Measurements from ENCODE around the gene BORCS5.

DNA sequence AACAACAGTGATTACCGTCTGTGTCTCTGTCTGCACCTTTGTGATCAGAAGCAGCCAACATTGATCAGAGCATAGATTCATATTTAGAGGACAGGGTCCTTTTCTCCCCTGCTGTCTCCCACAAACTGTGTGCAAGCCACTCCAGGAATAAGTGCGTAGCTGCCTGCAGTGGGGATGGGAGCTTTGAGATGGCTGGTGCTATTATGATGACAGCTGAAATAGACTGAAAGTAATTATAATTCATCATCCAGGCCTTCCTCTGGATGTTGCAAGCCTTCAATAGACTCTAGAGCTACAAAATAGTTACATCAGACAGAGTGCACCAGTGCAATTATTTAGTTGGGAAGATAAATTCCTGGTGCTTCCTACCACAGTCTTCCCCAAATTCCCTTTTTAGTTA is 68.1 kb downstream of the BORCS5 start:
- TF ChIP-seq POLR2AphosphoS5 (IDR thresholded peaks at IDR 0.05; ENCODE audit: borderline replicate concordance, low read depth, low read length) (no peak), EZH2 (IDR thresholded peaks at IDR 0.05) (no peak)

Measured in SK-N-MC (cell line).